OCI-M2 (cell line): ENCODE results near the gene METRNL.
"Not testable (repeated sequence)": the region's sequence is repeated elsewhere in the genome, so short reads cannot be mapped to it uniquely, and the experiment has no call there.

Experiments
- DNase-seq: peaks from one replicate; lab custom pipeline; 2025; ENCODE audit not compliant: unreplicated experiment; lab: John Stamatoyannopoulos, UW

METRNL gene

GRCh38 chr17:83118071-83118841 lies 38.8 kb downstream of the METRNL start:
- no peak for DNase-seq

DNA sequence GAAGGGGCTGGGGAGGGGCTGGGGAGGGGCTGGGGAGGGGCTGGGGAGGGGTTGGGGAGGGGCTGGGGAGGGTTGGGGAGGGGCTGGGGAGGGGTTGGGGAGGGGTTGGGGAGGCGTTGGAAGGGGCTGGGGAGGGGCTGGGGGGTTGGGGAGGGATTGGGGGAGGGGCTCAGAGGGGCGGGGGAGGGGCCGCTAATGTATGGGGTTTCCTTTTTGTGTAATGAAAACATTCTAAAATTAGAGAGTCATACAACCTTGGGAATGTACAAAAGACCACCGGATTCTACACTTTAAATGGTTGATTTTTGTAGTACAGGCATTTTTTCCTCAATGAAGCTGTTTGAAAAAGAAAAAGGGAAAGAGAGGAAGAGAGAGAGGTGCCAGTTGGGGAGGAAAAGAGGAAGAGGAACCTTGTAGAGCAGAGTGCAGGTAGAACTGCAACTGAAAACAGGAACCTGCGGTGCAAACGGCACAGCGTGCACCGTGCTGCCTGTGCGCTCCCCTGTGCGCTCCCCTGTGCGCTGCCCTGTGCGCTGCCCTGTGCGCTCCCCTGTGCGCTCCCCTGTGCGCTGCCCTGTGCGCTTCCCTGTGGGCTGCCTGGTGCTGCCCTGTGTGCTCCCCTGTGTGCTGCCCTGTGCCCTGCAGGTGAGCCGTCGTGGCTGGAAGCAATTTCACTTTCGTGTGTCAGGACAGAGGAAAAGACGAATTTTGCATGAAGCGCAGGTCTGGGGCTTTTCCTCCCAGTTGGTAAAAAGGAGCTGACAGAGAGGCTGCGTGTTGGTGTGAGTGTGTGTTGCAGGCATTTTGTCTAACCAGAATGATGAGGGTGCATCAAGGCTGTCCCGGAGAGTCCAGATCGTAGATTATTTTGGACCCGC lies 40.8 kb downstream of the METRNL start:
- DNase-seq, result no peak

- not testable (repeated sequence) for DNase-seq
These were observed 42.1 kb downstream of the METRNL start for GRCh38 chr17:83121473-83121872.

DNA sequence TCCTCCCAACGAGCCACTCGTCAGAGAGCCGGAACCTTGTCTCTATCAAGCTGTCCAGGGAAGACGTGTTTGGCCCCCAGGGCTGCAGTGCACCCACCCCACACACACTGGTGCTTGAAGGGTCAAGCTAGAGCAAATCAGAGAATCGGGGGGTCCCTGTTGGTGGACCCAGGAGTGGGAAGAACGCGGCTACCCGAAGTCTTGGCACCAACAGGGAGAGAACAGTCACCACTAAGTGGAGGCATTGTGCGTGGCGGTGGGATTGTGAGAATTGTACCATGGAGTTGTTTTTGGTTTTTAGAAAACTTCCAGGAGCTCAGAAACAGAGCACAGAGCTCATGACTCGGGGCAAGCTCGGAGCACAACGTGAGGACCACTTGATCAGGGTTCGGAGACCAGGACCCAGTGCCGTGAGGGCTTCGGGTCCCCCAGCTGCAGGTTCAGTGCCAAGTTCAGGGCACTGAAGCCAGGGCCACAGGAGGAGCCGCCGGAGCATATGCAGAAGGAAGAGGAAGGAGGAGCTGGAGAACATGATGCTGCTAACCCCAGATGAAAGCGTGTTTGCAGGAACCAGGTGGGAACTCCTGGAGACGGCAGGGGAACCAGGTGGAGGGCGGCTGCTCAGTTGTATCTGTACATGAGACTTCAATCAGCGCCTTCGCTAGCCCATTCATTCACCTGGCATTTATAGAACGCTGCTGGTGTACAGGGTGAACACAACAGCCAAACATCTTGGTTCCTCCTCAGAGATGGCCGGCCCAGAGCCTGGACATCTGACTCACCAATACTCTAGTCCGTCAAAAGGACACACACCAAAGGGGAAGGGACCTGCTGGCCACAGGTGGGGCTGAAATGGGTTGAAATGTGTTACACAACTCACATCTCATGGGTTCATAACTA lies 42.8 kb downstream of the METRNL start:
- DNase-seq, result no peak

- DNase-seq, result no peak
These were observed 43.4 kb downstream of the METRNL start for GRCh38 chr17:83122834-83123233.

GRCh38 chr17:83123896-83124801 lies 44.7 kb downstream of the METRNL start:
- no peak for DNase-seq

DNA sequence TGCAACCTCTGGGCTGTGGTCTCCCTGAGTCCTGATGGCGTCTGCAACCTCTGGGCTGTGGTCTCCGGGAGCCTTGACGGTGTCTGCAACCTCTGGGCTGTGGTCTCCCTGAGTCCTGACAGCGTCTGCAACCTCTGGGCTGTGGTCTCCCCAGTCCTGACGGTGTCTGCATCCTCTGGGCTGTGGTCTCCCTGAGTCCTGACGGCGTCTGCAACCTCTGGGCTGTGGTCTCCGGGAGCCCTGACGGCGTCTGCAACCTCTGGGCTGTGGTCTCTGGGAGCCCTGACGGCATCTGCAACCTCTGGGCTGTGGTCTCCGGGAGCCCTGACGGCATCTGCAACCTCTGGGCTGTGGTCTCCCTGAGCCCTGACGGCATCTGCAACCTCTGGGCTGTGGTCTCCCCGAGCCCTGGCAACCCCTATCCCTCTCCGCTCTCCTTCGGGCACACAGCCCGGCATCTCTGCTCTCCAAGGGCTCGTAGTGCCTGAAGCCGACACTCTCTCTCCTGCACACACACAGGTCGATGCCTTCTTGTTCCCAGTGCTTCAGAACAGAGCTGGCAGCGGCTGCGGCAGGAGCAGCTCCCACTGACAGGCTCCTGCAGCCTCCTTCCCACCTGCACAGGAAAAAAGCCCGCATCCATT lies 45.6 kb downstream of the METRNL start:
- no peak for DNase-seq

- no peak for DNase-seq
These were observed 46.3 kb downstream of the METRNL start for GRCh38 chr17:83125515-83126274.

DNA sequence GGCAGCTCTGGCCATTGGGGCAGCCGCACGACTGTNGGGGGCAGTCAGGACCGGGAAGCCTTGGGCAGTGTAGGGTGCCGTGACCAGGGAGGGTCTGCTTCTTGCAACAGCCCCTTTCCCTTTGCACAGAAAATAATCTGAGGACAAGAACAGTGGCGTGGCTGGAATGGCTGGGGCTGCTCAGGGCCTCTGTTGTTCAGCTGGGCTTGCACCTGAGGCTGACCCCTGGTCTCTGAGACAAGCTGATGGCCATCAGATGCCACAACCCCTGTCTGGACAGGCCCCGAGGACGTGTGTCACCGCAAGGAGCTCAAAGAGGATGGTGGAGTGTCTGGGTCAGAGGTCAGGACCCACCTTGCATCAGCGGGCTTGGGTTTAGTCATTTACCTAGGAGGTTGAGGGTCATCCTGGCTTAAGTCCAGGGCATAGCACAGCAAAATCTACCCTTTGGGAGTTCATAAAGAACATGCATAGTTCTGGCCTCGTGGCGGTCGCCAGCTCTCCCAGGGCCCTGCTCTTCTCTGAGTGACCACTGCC lies 46.9 kb downstream of the METRNL start:
- no peak for DNase-seq

DNA sequence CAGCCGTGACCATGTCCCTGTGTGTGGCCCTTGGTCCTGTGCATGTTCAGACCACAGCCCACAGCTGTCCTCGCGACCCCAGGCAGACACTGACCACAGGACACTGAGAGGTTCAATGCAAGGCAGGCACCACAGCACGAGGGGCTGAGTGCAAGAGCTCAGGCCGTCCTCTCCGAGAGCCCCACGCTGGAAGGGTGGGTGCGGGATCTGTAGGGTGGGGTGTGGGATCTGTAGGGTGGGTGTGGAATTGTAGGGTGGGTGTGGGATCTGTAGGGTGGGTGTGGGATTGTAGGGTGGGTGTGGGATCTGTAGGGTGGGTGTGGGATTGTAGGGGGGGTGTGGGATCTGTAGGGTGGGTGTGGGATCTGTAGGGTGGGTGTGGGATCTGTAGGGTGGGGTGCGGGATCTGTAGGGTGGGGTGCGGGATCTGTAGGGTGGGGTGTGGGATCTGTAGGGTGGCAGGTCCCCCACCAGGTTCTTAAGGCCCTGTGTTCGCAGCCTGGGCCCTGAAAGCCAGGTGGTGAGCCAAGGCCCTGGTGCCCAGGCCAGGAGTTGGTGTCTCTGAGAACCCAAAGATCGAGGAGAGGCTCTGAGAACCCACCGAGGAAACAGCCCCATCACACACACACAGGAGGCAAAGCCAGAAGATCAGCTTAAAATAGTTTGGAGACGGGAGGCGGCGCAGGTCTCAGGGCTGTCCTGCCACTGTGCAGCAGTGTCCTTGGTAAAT lies 48.2 kb downstream of the METRNL start:
- DNase-seq, result no peak

- no peak for DNase-seq
These were observed 49.2 kb downstream of the METRNL start for GRCh38 chr17:83128306-83129240.

GRCh38 chr17:83129676-83130075 lies 50.3 kb downstream of the METRNL start:
- no peak for DNase-seq

DNA sequence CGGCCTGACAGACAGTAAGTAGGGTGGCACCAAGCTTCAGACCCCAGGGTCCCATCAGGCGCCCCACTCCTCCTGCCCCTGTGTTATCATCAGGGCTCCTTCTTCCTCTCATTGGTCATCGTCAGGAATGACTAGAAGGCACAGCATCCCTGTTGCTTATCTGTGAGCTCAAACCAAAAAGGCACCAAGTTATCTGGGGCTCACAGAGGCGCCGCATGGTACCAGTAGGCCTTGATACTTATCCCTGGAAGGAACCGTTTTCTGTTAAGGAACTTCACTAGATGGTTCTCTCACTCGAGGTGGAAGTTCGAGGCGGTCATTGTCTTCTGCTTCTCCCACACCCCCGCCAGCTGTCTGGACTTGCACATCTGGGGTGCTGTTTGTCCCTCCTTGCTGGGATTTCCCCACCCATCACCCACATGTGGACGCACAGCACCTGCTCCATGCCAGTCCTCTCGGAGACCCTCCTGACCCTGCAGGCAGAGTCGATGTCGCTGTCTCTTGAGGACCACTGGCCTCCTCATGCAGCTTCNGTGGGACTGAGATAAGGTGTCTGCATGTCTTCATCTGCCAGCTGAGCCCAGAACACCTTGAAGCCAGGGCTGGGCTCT lies 52.1 kb downstream of the METRNL start:
- DNase-seq, result no peak

- DNase-seq, result no peak
These were observed 53.1 kb downstream of the METRNL start for GRCh38 chr17:83132251-83133081.

- no peak for DNase-seq
These were observed 54.1 kb downstream of the METRNL start for GRCh38 chr17:83133302-83134121.
